Measurements from ENCODE around the gene FNTB. TPM values are rescaled to one million over a fixed set of nuclear protein-coding genes. Genes with fewer than 3 reads are reported as not detected.

The FNTB gene
- total RNA-seq, 1 experiment from 2014 or later = 26.7 TPM

- TF ChIP-seq ZNF274 (IDR thresholded peaks at IDR 0.05; ENCODE audit: low read depth, low read length) (no peak), POLR2AphosphoS5 (IDR thresholded peaks at IDR 0.05; ENCODE audit: low read depth, low read length) (no peak), TCF7L2 (IDR thresholded peaks at IDR 0.05; ENCODE audit: borderline replicate concordance, extremely low read depth, insufficient read depth, insufficient read length) (no peak), CTCF (IDR thresholded peaks at IDR 0.05 in 2 of 3, conservative IDR thresholded peaks at IDR 0.05 in 1 of 3; ENCODE audit: borderline replicate concordance in 1 of 3, insufficient read depth in 1 of 3, low read depth in 2 of 3, low read length in 2 of 3) (no peak), SRF (IDR thresholded peaks at IDR 0.05; ENCODE audit: low read depth) (no peak), CEBPB (IDR thresholded peaks at IDR 0.05; ENCODE audit: low read depth) (no peak), FOSL1 (IDR thresholded peaks at IDR 0.05; ENCODE audit: low read depth) (no peak), ATF3 (IDR thresholded peaks at IDR 0.05) (no peak), POLR2A (IDR thresholded peaks at IDR 0.05; ENCODE audit: borderline replicate concordance, extremely low read depth, insufficient read depth, insufficient read length) (no peak), YY1 (IDR thresholded peaks at IDR 0.05; ENCODE audit: extremely low read depth, insufficient replicate concordance, low read depth, low read length) (no peak), EZH2 (IDR thresholded peaks at IDR 0.05) (no peak), CBX3 (IDR thresholded peaks at IDR 0.05; ENCODE audit: low read depth) (no peak), ELF1 (IDR thresholded peaks at IDR 0.05; ENCODE audit: borderline replicate concordance, low read depth) (no peak), MAX (IDR thresholded peaks at IDR 0.05) (no peak), REST (IDR thresholded peaks at IDR 0.05; ENCODE audit: low read depth) (no peak), RAD21 (IDR thresholded peaks at IDR 0.05; ENCODE audit: low read depth) (no peak), EZH2phosphoT487 (IDR thresholded peaks at IDR 0.05; ENCODE audit: borderline replicate concordance) (no peak)
- H2AFZ ChIP-seq (ENCODE audit: low read depth, low read length, poor library complexity, severe bottlenecking) = no peak overlapping the region
- H3K9me3 ChIP-seq (ENCODE audit: control insufficient read depth in 1 of 2, insufficient read depth in 1 of 2, low read depth in 1 of 2, low read length in 2 of 2) = no peaks in the 10 kb centered on the region
- ChIA-PET POLR2A (no interaction called here), RAD21 (ENCODE audit: low non-redundant PET in 1 of 2, low total read pairs in 2 of 2, uncharacterized antibody in 2 of 2, unreplicated experiment in 2 of 2) (no interaction called here), CTCF (no interaction called here)
- no peaks in the 10 kb centered on the region for H3K36me3 ChIP-seq (ENCODE audit: control insufficient read depth in 1 of 2, insufficient read depth in 2 of 2, low read length in 2 of 2)
- intact Hi-C loops (cut with micrococcal nuclease) = no loop called here
- H3K4me3 ChIP-seq (replicated peaks in 1 of 2; ENCODE audit: low read depth in 1 of 2, low read length in 2 of 2) = no peak overlapping the region
- DNase-seq (ENCODE audit: low read depth, low spot score) (no peak), ATAC-seq (no peak)
- H4K20me1 ChIP-seq (ENCODE audit: insufficient read depth) = no peaks in the 10 kb centered on the region
- no peak overlapping the region for H3K27ac ChIP-seq (ENCODE audit: low read depth, low read length)
- no peak overlapping the region for H3K4me2 ChIP-seq (ENCODE audit: low read length)
- no peak overlapping the region for H3K9ac ChIP-seq (ENCODE audit: low read length)
- H3K79me2 ChIP-seq (ENCODE audit: insufficient read depth, low read length) = no peaks in the 10 kb centered on the region
- H3K27me3 ChIP-seq (ENCODE audit: insufficient read depth, low read length) = no peaks in the 10 kb centered on the region
- no TSS peak for BruUV-seq (replicated peaks)
- no peaks in the 10 kb centered on the region for H3K9me2 ChIP-seq (ENCODE audit: insufficient read depth)
- no peaks in the 10 kb centered on the region for H3K4me1 ChIP-seq (ENCODE audit: control insufficient read depth in 1 of 2, insufficient read depth in 2 of 2, low read length in 2 of 2)
Measured at GRCh38 chr14:64958743-64959142, 28.0 kb upstream of the FNTB start.
